ENCODE measurements around the gene TARP.

TARP gene

DNA sequence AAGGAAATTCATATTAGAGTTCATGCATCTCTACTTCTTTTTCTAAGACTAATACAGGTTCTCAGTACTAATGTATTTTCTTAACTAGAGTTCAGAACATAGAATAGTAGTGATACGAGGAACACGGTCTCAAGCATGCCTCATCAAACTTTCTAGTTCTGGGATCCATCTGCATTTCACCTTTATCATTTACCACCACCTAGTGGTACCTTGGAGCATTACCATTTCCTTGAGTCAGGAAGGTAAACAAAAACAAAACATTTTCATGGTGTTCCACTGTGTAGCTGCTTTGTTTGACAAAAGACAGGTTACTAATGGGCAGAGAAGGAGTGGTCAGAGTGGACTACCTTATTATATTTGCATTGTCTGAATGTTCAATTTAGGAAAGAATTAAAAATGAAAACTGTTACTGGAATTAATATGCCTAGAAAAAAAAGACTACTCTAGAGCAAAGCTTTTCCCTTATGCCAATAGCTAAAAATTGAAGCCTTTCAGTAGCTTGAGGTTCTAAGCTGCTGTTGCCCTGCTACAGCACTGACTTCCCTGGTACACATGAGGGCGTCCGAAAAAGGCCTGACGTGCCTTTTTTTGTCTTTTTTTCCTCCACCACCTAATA, 50.8 kb downstream of the TARP start:
- H3K4me2 ChIP-seq (ENCODE audit: low read length): no peak overlapping the region
- H4K20me1 ChIP-seq (ENCODE audit: insufficient read depth): no peaks in the 10 kb centered on the region
- CTCF ChIA-PET: interaction anchor here (0.5 to 1.6 kb wide), 8 partner anchors 96 to 305 kb away, joined by 3 to 5 read pairs (median 3); no protein-coding TSS in a partner anchor
- peak; percentile 34 for DNase-seq (ENCODE audit: low read depth, low spot score)
- H3K36me3 ChIP-seq (ENCODE audit: control insufficient read depth in 1 of 2, insufficient read depth in 2 of 2, low read length in 2 of 2): peaks cover 0 to 19% of the 10 kb centered on the region in 2 experiments; a peak in 2 of 4 replicates
- no peak overlapping the region for H2AFZ ChIP-seq (ENCODE audit: low read depth, low read length, poor library complexity, severe bottlenecking)
- no peaks in the 10 kb centered on the region for H3K9me3 ChIP-seq (ENCODE audit: control insufficient read depth in 1 of 2, insufficient read depth in 1 of 2, low read depth in 1 of 2, low read length in 2 of 2)
- no peak overlapping the region for H3K4me3 ChIP-seq (replicated peaks in 1 of 2; ENCODE audit: low read depth in 1 of 2, low read length in 2 of 2)
- H3K27me3 ChIP-seq (ENCODE audit: insufficient read depth, low read length): no peaks in the 10 kb centered on the region
- BruUV-seq (replicated peaks): no TSS peak
- no peaks in the 10 kb centered on the region for H3K4me1 ChIP-seq (ENCODE audit: control insufficient read depth in 1 of 2, insufficient read depth in 2 of 2, low read length in 2 of 2)
- H3K9me2 ChIP-seq (ENCODE audit: insufficient read depth): no peaks in the 10 kb centered on the region
- intact Hi-C loops (cut with micrococcal nuclease): loop anchor here (1.0 to 5.0 kb wide), 4 partner anchors 95 to 321 kb away; partner anchors contain the start of gene SFRP4
- peak; percentile 78 for ATAC-seq
- no peak overlapping the region for H3K27ac ChIP-seq (ENCODE audit: low read depth, low read length)
- RAD21 ChIA-PET (ENCODE audit: low non-redundant PET in 1 of 2, low total read pairs in 2 of 2, uncharacterized antibody in 2 of 2, unreplicated experiment in 2 of 2): interaction anchor here in 1 of 2 experiments (0.6 kb wide), 1 partner anchor 163 kb away, joined by 4 read pairs; no protein-coding TSS in a partner anchor
- H3K9ac ChIP-seq (ENCODE audit: low read length): no peak overlapping the region
- TF ChIP-seq, protein P1, sequence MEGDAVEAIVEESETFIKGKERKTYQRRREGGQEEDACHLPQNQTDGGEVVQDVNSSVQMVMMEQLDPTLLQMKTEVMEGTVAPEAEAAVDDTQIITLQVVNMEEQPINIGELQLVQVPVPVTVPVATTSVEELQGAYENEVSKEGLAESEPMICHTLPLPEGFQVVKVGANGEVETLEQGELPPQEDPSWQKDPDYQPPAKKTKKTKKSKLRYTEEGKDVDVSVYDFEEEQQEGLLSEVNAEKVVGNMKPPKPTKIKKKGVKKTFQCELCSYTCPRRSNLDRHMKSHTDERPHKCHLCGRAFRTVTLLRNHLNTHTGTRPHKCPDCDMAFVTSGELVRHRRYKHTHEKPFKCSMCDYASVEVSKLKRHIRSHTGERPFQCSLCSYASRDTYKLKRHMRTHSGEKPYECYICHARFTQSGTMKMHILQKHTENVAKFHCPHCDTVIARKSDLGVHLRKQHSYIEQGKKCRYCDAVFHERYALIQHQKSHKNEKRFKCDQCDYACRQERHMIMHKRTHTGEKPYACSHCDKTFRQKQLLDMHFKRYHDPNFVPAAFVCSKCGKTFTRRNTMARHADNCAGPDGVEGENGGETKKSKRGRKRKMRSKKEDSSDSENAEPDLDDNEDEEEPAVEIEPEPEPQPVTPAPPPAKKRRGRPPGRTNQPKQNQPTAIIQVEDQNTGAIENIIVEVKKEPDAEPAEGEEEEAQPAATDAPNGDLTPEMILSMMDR (IDR thresholded peaks at IDR 0.05 in 2 of 3, conservative IDR thresholded peaks at IDR 0.05 in 1 of 3; ENCODE audit: borderline replicate concordance in 1 of 3, insufficient read depth in 1 of 3, low read depth in 2 of 3, low read length in 2 of 3): peak; percentile 68 to 87 (median 73); a peak in 5 of 6 replicates
- no peak for TF ChIP-seq ZFX (IDR thresholded peaks at IDR 0.05)
- TF ChIP-seq CBX3 (IDR thresholded peaks at IDR 0.05; ENCODE audit: low read depth): no peak
- TF ChIP-seq, protein P2, sequence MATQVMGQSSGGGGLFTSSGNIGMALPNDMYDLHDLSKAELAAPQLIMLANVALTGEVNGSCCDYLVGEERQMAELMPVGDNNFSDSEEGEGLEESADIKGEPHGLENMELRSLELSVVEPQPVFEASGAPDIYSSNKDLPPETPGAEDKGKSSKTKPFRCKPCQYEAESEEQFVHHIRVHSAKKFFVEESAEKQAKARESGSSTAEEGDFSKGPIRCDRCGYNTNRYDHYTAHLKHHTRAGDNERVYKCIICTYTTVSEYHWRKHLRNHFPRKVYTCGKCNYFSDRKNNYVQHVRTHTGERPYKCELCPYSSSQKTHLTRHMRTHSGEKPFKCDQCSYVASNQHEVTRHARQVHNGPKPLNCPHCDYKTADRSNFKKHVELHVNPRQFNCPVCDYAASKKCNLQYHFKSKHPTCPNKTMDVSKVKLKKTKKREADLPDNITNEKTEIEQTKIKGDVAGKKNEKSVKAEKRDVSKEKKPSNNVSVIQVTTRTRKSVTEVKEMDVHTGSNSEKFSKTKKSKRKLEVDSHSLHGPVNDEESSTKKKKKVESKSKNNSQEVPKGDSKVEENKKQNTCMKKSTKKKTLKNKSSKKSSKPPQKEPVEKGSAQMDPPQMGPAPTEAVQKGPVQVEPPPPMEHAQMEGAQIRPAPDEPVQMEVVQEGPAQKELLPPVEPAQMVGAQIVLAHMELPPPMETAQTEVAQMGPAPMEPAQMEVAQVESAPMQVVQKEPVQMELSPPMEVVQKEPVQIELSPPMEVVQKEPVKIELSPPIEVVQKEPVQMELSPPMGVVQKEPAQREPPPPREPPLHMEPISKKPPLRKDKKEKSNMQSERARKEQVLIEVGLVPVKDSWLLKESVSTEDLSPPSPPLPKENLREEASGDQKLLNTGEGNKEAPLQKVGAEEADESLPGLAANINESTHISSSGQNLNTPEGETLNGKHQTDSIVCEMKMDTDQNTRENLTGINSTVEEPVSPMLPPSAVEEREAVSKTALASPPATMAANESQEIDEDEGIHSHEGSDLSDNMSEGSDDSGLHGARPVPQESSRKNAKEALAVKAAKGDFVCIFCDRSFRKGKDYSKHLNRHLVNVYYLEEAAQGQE (IDR thresholded peaks at IDR 0.05; ENCODE audit: low read depth): no peak
- no peak for TF ChIP-seq CEBPB (IDR thresholded peaks at IDR 0.05; ENCODE audit: low read depth)
- no peak for TF ChIP-seq JUND (IDR thresholded peaks at IDR 0.05)
- peak; percentile 77 for TF ChIP-seq RAD21 (IDR thresholded peaks at IDR 0.05; ENCODE audit: low read depth)
- H3K79me2 ChIP-seq (ENCODE audit: insufficient read depth, low read length): no peaks in the 10 kb centered on the region
- POLR2A ChIA-PET: no interaction called here
